Kidney (tissue), 14 donors: ENCODE measurements around the gene GTPBP6. TPM values are rescaled to one million over a fixed set of nuclear protein-coding genes. Genes with fewer than 3 reads are reported as not detected.
A peak's percentile ranks its signal among the peaks of the same experiment; 100 is the strongest.

Experiments used
- DNase-seq, 5 donors: peaks; one replicate each; pipeline ENCODE4 v3.0.0-alpha.2; 2013 to 2020
- FAIRE-seq: peaks from 2 replicates; lab custom pipeline; 2012; peaks lifted over from hg19 to GRCh38; lab: Jason Lieb, UNC
- H3K27ac ChIP-seq, 2 donors: one replicate each; pipeline ENCODE4 v1.7.0; 2013; ENCODE audit warnings: low read depth in 2 of 2, low read length in 2 of 2, inconsistent platforms in 1 of 2
- H3K27me3 ChIP-seq: one replicate; pipeline ENCODE4 v1.7.1; 2013; ENCODE audit warnings: low read length, inconsistent platforms; ENCODE audit not compliant: control insufficient read depth, insufficient read depth
- H3K36me3 ChIP-seq, 3 donors: one replicate each; pipeline versions ENCODE4 v1.7.0 to v1.7.1; 2013; ENCODE audit warnings: low read length in 3 of 3, control low read depth in 1 of 3, inconsistent platforms in 1 of 3; ENCODE audit not compliant: insufficient read depth in 3 of 3, control insufficient read depth in 2 of 3
- H3K4me1 ChIP-seq, 3 donors: one replicate each; pipeline versions ENCODE4 v1.7.0 to v1.7.1; 2013; ENCODE audit warnings: low read length in 3 of 3, inconsistent platforms in 1 of 3, low read depth in 1 of 3; ENCODE audit not compliant: control insufficient read depth in 2 of 3, insufficient read depth in 2 of 3
- H3K4me3 ChIP-seq, 3 donors: one replicate each; pipeline versions ENCODE4 v1.7.0 to v1.8.1; 2013; ENCODE audit warnings: low read length in 3 of 3, control low read depth in 1 of 3, inconsistent platforms in 1 of 3
- H3K9ac ChIP-seq, 3 donors: one replicate each; pipeline versions ENCODE4 v1.7.0 to v1.7.1; 2013; ENCODE audit warnings: low read length in 3 of 3, control low read depth in 1 of 3, inconsistent platforms in 1 of 3
- H3K9me3 ChIP-seq, 3 donors: one replicate each; pipeline versions ENCODE4 v1.7.0 to v1.7.1; 2013; ENCODE audit warnings: low read length in 3 of 3, control low read depth in 1 of 3, inconsistent platforms in 1 of 3; ENCODE audit not compliant: control insufficient read depth in 2 of 3, insufficient read depth in 1 of 3
- CTCF ChIP-seq: IDR thresholded peaks from 3 replicates; pipeline ENCODE4 v1.5.1; 2012; ENCODE audit warnings: mild to moderate bottlenecking, moderate library complexity, borderline replicate concordance; ENCODE audit not compliant: insufficient read depth; ENCODE audit errors: extremely low read depth
- intact Hi-C: fragments of 100-400 bp; cut with DNase I; formaldehyde crosslinking; loops from one replicate; pipeline ENCODE4 v1.11.1; 2022
- polyA plus RNA-seq: library from polyadenylated mRNA; stranded (reverse); fragments of 350-450 nt; fragmentation: Illumina TruSeq; extraction: RNeasy Lipid Tissue Mini Kit (QIAGEN cat#74804); gene quantifications from one replicate; pipeline ENCODE4 v1.2.3, GENCODE V29; 2014; ENCODE audit warnings: low read depth, low replicate concordance; ENCODE audit not compliant: insufficient read depth
- total RNA-seq: library from RNA; stranded (reverse); fragmentation: NEBNext Ultra II Directional; extraction: Animal tissue kit (Norgen Biotek cat#: 25700); gene quantifications from one replicate; pipeline ENCODE4 v1.2.1, GENCODE V29; 2021
- donor health status: control.
- donor health status: control.
- donor health status: control.
- donor health status: control.
- donor health status: control.
- donor health status: DM: yes; HTN: yes; CAD: no.
- donor health status: Normal renal cell carcinoma (clear cell type).

GTPBP6 gene
- total and polyA plus RNA-seq, 2 donors from 2014 or later = 50.1 to 61.9 TPM

GRCh38 chrX:337331-337831 lies 18.8 kb upstream of the GTPBP6 start:
- peak in 1 of 5 donors; percentile 30 for DNase-seq

GRCh38 chrX:336227-336626 lies 17.6 kb upstream of the GTPBP6 start:
- Histone ChIP-seq H3K9me3 (no peaks in the 10 kb centered on the region), H3K27ac (no peak overlapping the region), H3K9ac (no peak overlapping the region), H3K4me3 (no peak overlapping the region), H3K36me3 (no peaks in the 10 kb centered on the region), H3K4me1 (peaks cover 0 to 2% (median 0%) of the 10 kb centered on the region in 3 donors), H3K27me3 (no peaks in the 10 kb centered on the region)
- no peak for TF ChIP-seq CTCF
- no peak for FAIRE-seq
- intact Hi-C loops = no loop called here
- DNase-seq = peak in 1 of 5 donors; percentile 58

More at GRCh38 chrX:337331-337831, 18.8 kb upstream of the GTPBP6 start:
- intact Hi-C loops = no loop called here
- no peak overlapping the region for H3K9ac ChIP-seq
- no peak overlapping the region for H3K4me3 ChIP-seq
- no peaks in the 10 kb centered on the region for H3K9me3 ChIP-seq
- FAIRE-seq = no peak
- H3K27ac ChIP-seq = no peak overlapping the region
- no peaks in the 10 kb centered on the region for H3K4me1 ChIP-seq
- no peaks in the 10 kb centered on the region for H3K27me3 ChIP-seq
- no peak for TF ChIP-seq CTCF
- H3K36me3 ChIP-seq = no peaks in the 10 kb centered on the region

DNA sequence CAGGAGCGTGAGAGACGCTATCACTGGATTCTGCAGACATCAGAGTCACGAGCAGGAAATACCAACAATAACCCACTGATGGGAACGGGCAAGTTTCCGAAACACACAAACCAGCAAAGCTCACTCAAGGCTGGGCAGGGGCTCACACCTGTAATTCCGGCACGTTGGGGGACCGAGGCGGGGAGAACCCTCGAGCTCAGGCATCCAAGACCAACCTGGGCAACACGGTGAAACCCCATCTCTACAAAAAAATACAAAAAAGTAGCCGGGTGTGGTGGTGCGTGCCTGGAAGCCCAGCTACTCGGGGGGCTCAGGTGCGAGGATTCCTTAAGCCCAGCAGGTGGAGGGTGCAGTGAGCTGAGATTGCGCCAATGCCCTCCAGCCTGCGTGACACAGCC lies 17.2 kb upstream of the GTPBP6 start:
- Histone ChIP-seq H3K9ac (no peak overlapping the region), H3K4me3 (no peak overlapping the region), H3K27ac (no peak overlapping the region), H3K36me3 (no peaks in the 10 kb centered on the region), H3K4me1 (peaks cover 0 to 5% (median 0%) of the 10 kb centered on the region in 3 donors), H3K9me3 (no peaks in the 10 kb centered on the region), H3K27me3 (no peaks in the 10 kb centered on the region)
- DNase-seq (peak in 1 of 5 donors; percentile 40), FAIRE-seq (no peak)
- intact Hi-C loops = no loop called here
- no peak for TF ChIP-seq CTCF
